Gastrocnemius medialis (tissue), 4 donors: ENCODE results near the gene RNF175.

Experiments used
- CTCF ChIP-seq, 5 experiments: fragments of 450-650 bp in 3 of 5; fragments of 200-600 bp in 2 of 5; sonication (generic) in 2 of 5; IDR thresholded peaks in 4 of 5; conservative IDR thresholded peaks in 1 of 5; 1 replicate in 4 of 5; 2 replicates in 1 of 5; pipeline ENCODE4 v1.5.1; 2016 to 2019; ENCODE audit warnings: antibody characterized with exemption in 5 of 5, mild to moderate bottlenecking in 3 of 5, moderate library complexity in 3 of 5
- POLR2A ChIP-seq, 2 donors: fragments of 450-650 bp; IDR thresholded peaks; one replicate each; pipeline ENCODE4 v1.6.1; 2017; ENCODE audit warnings: antibody characterized with exemption in 2 of 2, mild to moderate bottlenecking in 2 of 2, moderate library complexity in 2 of 2

GRCh38 chr4:153713866-153714646 is 45.8 kb downstream of the RNF175 start:
- TF ChIP-seq CTCF (IDR thresholded peaks at IDR 0.05 in 4 of 5, conservative IDR thresholded peaks at IDR 0.05 in 1 of 5) (no peak), POLR2A (IDR thresholded peaks at IDR 0.05) (no peak)
